NCI-H748 (cell line): ENCODE measurements around the gene ZNF679.
"Not testable (repeated sequence)": the region's sequence is repeated elsewhere in the genome, so short reads cannot be mapped to it uniquely, and the experiment has no call there.

Source experiments
- DNase-seq: peaks from one replicate; lab custom pipeline; 2025; ENCODE audit not compliant: unreplicated experiment; lab: John Stamatoyannopoulos, UW

The ZNF679 gene

DNA sequence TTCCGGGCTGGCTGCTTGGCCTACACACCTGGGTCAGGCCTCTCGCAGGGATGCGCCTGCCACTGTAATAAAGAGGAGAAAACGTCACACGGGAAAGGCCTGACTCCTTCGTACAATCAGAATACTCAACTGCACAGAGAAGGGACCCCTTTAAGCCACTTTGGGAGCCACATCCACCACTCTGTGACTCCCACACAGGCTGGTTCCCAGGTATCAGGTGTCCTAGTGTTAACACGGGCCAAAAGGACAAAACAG lies 79.7 kb downstream of the ZNF679 start:
- no peak for DNase-seq

DNA sequence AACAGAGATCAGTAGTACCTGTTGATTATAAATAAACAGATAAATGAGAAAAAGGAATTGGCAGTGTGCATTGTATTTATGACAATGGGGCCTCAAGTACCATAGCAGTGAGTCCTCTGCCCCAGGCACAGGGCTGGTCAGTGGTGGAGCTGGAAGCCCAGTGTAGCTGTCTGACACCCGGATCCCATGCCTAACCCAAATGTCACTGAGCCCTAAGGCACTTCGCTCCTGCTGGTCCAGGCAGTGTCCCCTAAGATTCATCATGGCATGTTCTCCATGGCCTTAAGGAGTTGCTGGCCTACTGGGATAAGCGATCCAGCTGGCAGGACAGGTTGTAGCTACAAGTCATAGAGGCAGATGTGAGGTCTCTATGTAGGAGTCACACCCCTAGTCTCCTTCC lies 82.2 kb downstream of the ZNF679 start:
- DNase-seq: no peak

DNA sequence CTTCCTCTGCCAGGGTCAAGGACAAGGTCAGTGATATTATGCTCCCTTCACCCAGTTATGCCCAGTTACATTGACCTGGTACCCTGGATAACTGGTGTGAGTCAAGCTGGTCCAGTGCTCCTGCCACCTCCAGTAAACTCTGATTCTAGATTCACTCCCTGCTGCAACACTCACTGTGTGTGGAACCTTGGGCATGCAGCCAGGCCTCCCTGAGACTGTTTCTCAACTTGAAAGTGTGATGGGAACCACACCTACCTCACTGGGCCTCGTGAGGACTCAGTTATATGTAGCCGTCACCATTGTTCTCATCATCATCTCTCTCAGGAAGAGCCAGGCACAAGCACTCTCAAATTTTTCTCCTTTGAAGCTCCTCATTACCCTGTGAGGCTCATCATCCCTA lies 84.6 kb downstream of the ZNF679 start:
- no peak for DNase-seq

DNA sequence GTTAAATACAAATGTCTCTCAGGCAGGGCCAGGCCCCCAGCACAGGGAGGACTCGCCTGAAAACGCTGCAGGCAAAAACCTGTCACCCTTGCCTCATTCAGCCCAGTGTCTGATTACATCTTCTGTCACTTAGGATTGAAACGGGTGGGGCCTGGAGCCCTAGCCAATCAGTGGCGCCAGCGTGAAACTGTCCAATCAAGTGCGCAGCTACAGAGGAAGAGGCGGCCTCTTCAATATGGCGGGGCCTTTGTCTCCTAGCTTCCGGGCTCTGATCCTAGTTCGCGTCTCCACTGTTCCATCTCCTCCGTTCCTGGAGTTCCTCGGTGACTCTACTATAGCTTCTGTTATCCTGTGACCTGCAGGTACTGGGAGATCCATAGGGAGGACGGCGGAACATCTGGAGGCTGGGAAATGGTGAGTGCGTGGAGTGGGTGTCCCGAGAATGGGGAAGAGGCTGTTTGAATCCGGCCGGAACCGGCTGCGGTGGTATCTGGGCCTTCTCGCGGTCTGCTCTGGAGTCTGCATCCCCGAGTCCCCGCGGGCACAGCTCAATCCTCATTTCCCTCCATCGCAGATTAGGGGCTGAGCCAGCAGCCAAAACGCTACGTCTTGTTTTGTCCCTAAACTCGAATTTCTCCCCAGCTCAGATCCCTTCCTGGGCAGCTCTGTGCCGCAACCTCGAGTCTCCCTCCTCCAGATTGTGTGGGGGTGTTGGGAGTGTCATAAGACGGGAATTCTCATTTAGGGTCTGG lies 85.6 kb downstream of the ZNF679 start, which contains the start of gene ZNF736:
ZNF736 (plus strand) TSS at position 222 of the 752 bp plus-strand sequence; CDS start at position 412, 190 bp downstream.
- peak; percentile 97 for DNase-seq

DNA sequence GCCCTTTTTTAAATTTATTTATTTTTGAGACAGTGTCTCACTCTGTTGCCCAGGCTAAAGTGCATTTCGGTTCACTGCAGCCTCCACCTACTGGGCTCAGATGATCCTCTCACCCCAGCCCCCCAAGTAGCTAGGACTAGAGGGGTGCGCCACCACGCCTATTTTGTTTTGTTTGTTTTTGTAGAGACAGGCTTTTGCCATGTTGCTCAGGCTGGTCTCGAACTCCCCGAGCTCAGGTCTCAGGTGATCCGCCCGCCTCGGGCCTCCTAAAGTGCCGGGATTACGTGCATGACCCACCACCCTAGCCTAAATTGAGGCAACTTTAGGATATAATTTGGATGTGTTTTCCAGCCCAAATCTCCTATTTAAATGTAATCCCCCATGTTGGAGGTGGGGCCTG lies 86.3 kb downstream of the ZNF679 start:
- peak; percentile 30 for DNase-seq

DNA sequence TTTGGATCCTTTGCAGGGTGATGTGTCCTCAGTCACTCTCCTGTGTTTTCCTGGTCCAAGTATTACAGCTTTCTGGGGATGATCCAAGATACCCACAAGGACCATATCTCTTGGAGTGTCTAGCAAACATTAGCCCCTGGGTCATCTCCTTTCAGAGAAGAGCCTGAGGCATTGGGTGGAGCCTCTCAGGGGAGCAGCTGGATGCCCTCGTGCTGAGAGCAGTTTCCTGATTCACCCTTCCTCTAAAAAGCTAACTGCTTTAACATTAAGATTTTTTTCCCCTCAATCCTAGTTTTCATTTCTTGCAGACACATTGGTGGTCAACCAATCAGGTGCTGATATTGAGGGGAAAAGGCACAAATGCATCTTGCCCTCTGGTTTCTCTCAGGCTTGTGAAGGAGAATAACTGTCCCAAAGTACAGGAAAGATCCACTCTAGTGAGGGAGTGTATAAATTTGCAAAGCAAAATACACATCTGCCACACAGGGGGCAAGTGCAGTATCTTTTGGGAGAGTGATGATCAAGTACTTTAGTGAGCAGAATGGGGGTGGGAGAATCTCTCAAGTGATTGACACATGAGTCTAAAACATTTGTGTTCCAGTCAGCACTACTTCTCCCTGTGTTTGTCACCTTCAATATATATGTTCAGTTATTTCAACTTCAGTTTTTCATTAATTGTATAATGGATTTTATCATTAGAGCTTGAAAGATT lies 87.9 kb downstream of the ZNF679 start:
- DNase-seq: not testable (repeated sequence)
